Measurements from ENCODE around the gene C2.
"Not testable (repeated sequence)": the region's sequence is repeated elsewhere in the genome, so short reads cannot be mapped to it uniquely, and the experiment has no call there.

Gene C2

DNA sequence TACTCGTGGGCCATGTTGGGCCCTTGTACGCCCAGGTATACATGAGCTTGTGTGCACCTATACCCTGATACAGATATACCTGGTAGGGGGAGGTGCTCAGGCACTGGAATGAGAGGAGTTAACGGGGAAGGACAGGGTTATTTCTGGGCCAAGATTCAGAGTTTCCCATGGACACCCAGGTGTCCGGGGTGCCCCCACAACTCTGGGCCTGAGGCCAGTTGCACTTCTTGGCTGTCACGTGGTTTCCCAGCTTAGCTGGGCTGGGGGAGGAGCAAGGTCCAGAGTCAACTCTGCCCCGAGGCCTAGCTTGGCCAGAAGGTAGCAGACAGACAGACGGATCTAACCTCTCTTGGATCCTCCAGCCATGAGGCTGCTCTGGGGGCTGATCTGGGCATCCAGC lies 54.2 kb downstream of the C2 start, which contains the start of gene C4A:
TSS of gene C4A (plus strand) at position 314 of the 400 bp plus-strand sequence. CDS start at position 365, 51 bp downstream.
- DNase-seq: not testable (repeated sequence)

DNA sequence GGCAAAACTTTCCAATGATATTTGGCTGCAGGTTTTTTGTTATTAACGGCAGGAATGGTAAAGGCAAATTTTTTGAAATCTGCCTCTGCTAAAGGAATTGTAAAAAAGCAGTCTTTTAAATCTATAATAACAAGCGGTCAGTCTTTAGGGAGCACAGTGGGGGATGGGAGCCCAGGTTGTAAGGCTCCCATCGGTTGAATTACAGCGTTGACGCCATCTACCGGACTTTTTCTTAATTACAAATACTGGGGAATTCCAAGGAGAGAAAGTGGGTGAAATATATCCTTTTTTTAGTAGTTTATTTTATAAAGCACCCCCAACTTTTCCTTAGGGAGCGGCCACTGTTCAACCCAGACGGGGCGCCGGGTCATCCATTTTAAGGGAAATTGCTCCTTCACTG lies 61.8 kb downstream of the C2 start:
- DNase-seq: not testable (repeated sequence)

DNA sequence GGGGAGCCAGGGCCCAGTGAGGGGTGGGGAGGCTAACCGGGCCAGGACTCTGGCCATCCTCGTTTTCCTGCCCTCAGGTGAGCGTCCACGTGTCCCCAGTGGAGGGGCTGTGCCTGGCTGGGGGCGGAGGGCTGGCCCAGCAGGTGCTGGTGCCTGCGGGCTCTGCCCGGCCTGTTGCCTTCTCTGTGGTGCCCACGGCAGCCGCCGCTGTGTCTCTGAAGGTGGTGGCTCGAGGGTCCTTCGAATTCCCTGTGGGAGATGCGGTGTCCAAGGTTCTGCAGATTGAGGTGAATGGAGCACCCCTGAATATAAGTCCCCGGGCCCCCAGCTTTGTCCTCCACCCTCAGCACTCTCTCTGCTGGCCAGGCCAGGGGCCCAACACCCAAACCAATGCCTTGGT lies 66.9 kb downstream of the C2 start:
- DNase-seq: not testable (repeated sequence)
